Activated CD8-positive, alpha-beta T cell treated with anti-CD3 and anti-CD28 coated beads, Interleukin-2, amount 10 ng/mL, durations not matched to agents 7 days and 5 days (primary cell): Measurements from ENCODE around the gene GOLGA8A. TPM values are rescaled to one million over a fixed set of nuclear protein-coding genes. Genes with fewer than 3 reads are reported as not detected.
"Not testable (repeated sequence)": the region's sequence is repeated elsewhere in the genome, so short reads cannot be mapped to it uniquely, and the experiment has no call there.

Experiments used
- ATAC-seq: fragments of 150-1000 bp; cut with Tn5 transposase; one replicate; pipeline ENCODE4 v1.10.0; 2021; ENCODE audit warnings: moderate library complexity
- CTCF ChIA-PET: fragments of 350-600 bp; sonication (Branson Sonifier 250); formaldehyde crosslinking; loops from one replicate; lab custom pipeline; 2021; ENCODE audit warnings: antibody characterized with exemption; lab: Charles Lee
- POLR2A ChIA-PET: fragments of 350-600 bp; sonication (Branson Sonifier 250); formaldehyde crosslinking; loops from one replicate; lab custom pipeline; 2021; ENCODE audit warnings: antibody characterized with exemption; lab: Charles Lee
- DNase-seq: peaks from one replicate; pipeline ENCODE4 v3.0.0-alpha.2; 2020
- H3K27ac Mint-ChIP-seq: one replicate; pipeline ENCODE4 v1.8.0; 2021; ENCODE audit warnings: mild to moderate bottlenecking, mixed read lengths
- H3K27me3 Mint-ChIP-seq: one replicate; pipeline ENCODE4 v1.8.0; 2021; ENCODE audit warnings: low read depth, mixed read lengths
- H3K36me3 Mint-ChIP-seq: one replicate; pipeline ENCODE4 v1.8.0; 2021; ENCODE audit warnings: low read depth, mixed read lengths
- H3K4me1 Mint-ChIP-seq: one replicate; pipeline ENCODE4 v1.8.0; 2021; ENCODE audit warnings: low read depth, mixed read lengths
- H3K4me3 Mint-ChIP-seq: one replicate; pipeline ENCODE4 v1.8.0; 2021; ENCODE audit warnings: mild to moderate bottlenecking, mixed read lengths
- H3K9me3 Mint-ChIP-seq: one replicate; pipeline ENCODE4 v1.8.0; 2022; ENCODE audit warnings: mixed read lengths; ENCODE audit not compliant: insufficient read depth
- total RNA-seq, 2 experiments: library from RNA; stranded (reverse); gene quantifications; one replicate each; pipeline ENCODE4 v1.2.3, GENCODE V29; 2021

GOLGA8A gene
- total RNA-seq, 2 experiments from 2014 or later: 207 to 215 TPM

DNA sequence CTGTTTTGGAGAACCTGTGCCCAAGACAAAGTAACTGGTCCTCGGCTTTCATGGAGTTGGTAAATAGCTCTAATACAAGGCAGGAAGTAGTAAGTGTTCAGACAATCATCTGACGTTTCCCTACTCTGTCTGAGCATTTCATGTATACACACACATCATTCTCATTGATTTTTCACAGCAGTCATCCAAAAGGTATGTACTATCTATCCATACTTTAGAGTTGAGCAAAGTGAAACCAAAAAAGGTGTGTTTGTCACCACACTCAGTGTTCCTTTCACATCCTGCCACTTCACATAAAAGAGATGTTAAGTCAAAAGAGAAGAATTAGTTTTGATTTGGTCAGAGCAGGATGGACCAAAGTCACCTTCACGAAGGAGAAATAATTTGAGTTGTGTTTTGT is 33.7 kb downstream of the GOLGA8A start:
- H3K9me3 Mint-ChIP-seq, H3K27me3 Mint-ChIP-seq, POLR2A ChIA-PET, H3K27ac Mint-ChIP-seq, H3K36me3 Mint-ChIP-seq, H3K4me1 Mint-ChIP-seq, H3K4me3 Mint-ChIP-seq, DNase-seq, CTCF ChIA-PET: not testable (repeated sequence)
- ATAC-seq: peak; percentile 83

DNA sequence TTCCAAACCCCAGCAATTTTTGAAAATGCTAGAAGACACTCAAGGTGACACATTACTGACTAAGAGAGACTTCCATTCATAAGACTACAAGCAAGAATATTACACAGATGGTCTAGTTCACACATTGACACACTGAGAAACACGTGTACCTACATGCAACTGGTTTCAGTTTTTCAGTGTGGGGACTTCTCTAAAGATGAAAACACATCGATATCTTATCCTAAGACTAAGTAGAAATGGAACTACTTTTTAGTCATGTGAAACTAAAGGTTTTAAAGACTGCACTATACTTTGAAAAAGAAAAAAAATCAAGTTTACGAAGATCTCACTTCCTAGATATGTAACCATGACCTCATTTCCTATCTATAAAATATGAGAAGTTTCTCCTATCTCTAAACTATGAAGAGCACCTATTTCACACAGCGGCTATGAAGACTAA is 34.4 kb downstream of the GOLGA8A start:
- CTCF ChIA-PET, DNase-seq, H3K27me3 Mint-ChIP-seq, H3K36me3 Mint-ChIP-seq, POLR2A ChIA-PET, H3K27ac Mint-ChIP-seq, H3K9me3 Mint-ChIP-seq, H3K4me1 Mint-ChIP-seq, H3K4me3 Mint-ChIP-seq, ATAC-seq: not testable (repeated sequence)

DNA sequence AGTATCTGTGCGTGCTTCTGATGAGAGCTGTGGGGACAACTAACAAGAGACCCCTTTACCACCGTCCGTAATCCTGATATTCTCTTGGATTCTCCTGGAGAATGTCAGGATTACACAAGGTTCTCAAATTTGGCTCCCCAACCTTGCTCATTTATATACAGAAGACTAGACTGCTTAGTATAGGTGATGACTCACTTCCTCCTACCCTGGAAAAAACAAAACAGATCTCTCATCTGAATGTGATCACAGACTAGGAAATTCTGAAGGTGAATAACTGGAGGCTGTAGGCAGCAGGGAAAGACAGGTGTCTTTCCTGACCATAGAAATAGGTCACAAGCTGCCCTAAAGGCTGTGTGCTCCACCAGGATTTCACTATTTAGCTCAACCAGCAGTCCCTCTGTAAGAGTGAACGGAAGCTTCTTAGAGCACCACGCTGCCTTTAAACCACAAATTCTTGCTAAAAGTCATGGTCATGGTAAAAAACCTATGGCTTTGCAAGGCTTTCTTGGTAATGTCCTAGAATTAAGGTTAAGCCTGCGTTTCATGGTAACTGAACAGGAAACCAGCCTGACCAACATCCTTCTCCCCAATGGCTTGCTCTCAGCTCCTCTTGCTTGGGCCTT is 39.9 kb downstream of the GOLGA8A start:
- peak; percentile 95 for ATAC-seq
- CTCF ChIA-PET: not testable (repeated sequence)

DNA sequence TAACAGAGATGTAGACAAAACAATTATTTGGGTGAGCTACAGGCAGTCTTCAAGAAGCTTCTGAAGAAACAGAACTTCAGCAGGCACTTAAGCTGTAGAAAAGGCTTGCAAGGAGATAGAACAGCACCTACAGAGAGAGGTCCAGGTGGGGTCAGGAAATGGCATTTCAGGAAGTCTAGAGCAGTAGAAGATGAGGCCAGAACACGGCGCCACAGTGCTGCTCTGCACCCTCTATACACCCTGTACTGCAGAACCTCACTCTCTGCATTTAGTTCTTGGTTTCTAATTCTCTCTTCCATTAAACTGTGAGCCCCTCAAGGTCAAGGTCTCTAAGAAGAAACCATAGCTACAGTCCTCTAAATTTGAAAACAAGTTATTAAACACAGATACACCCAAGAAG is 44.6 kb downstream of the GOLGA8A start:
- H3K36me3 Mint-ChIP-seq, H3K9me3 Mint-ChIP-seq, DNase-seq, ATAC-seq, CTCF ChIA-PET, H3K27ac Mint-ChIP-seq, POLR2A ChIA-PET, H3K27me3 Mint-ChIP-seq, H3K4me1 Mint-ChIP-seq, H3K4me3 Mint-ChIP-seq: not testable (repeated sequence)

More for the DNA sequence above, 39.9 kb downstream of the GOLGA8A start:
- H3K4me3 Mint-ChIP-seq, H3K36me3 Mint-ChIP-seq, H3K27me3 Mint-ChIP-seq, H3K4me1 Mint-ChIP-seq, H3K27ac Mint-ChIP-seq, POLR2A ChIA-PET, H3K9me3 Mint-ChIP-seq: not testable (repeated sequence)
- peak; percentile 49 for DNase-seq

DNA sequence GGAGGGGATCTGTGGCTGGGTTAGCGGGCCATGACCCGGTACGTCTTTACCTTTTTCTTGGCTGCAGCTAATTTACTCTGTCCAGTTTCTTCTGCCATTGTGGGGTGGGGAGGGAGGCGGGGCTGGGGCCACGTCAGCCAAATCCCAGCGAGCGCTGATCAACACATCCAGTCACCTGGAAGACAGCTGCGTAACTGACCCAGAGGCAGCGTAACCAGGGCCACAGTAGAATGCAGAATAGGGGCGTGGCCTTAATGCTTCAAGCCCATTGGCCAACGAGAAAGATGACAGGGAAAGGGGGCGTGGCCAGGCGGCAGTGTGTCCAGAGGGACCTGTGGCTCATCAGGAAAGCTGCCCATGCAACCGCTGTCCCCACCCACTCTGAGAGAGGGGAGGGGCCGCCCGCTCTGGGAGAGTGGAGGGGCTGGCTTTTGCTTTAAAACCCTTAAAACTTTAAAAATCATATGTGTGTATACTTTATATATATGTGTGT is 48.0 kb downstream of the GOLGA8A start:
- H3K4me1 Mint-ChIP-seq, H3K36me3 Mint-ChIP-seq, ATAC-seq, POLR2A ChIA-PET, H3K27me3 Mint-ChIP-seq, H3K4me3 Mint-ChIP-seq, CTCF ChIA-PET, H3K27ac Mint-ChIP-seq, H3K9me3 Mint-ChIP-seq, DNase-seq: not testable (repeated sequence)

Other genes with a start within 250 kb of the GOLGA8A start
- gene KATNBL1, start 227.7 kb downstream of the GOLGA8A start, total RNA-seq: 10 to 100 TPM; 40.5 to 44.5 TPM
- 10 to 100 TPM; 79.0 to 81.9 TPM for gene EMC4, start 212.8 kb downstream of the GOLGA8A start, total RNA-seq
- gene SLC12A6, start 100.0 kb downstream of the GOLGA8A start, total RNA-seq: 10 to 100 TPM; 24.8 to 25.3 TPM
- 100 to 1,000 TPM; 180 to 182 TPM for gene NOP10, start 94.7 kb downstream of the GOLGA8A start, total RNA-seq
- not detected for gene NUTM1, start 94.5 kb downstream of the GOLGA8A start, total RNA-seq
- gene LPCAT4, start 70.6 kb downstream of the GOLGA8A start, total RNA-seq: 100 to 1,000 TPM; 106 to 115 TPM
- 100 to 1,000 TPM; 189 to 191 TPM for gene GOLGA8B, start 145.8 kb upstream of the GOLGA8A start, total RNA-seq